Neural progenitor cell (in vitro differentiated cells): ENCODE results near the gene CAV3. TPM values are rescaled to one million over a fixed set of nuclear protein-coding genes. Genes with fewer than 3 reads are reported as not detected.

ENCODE experiments used
- DNase-seq: peaks from one replicate; pipeline ENCODE4 v3.0.0-alpha.2; 2016; ENCODE audit warnings: low spot score
- H2AFZ ChIP-seq: fragments of 200-600 bp; sonication (generic); replicated peaks from 2 replicates; pipeline ENCODE4 v1.6.1; 2016; ENCODE audit warnings: antibody characterized with exemption
- H3F3A ChIP-seq: fragments of 200-600 bp; sonication (generic); 2 replicates; pipeline ENCODE4 v1.6.1; 2016; ENCODE audit warnings: antibody characterized with exemption, low read depth
- H3K27ac ChIP-seq: fragments of 200-600 bp; sonication (generic); 2 replicates; pipeline ENCODE4 v1.5.1; 2016; ENCODE audit warnings: mild to moderate bottlenecking
- H3K27me3 ChIP-seq: fragments of 200-600 bp; sonication (generic); 2 replicates; pipeline ENCODE4 v1.6.1; 2016; ENCODE audit warnings: mild to moderate bottlenecking, moderate library complexity
- H3K36me3 ChIP-seq: fragments of 200-600 bp; sonication (generic); 2 replicates; pipeline ENCODE4 v1.5.1; 2016
- H3K4me1 ChIP-seq: fragments of 200-600 bp; sonication (generic); 2 replicates; pipeline ENCODE4 v1.6.1; 2016; ENCODE audit warnings: mixed run types
- H3K4me2 ChIP-seq: fragments of 200-600 bp; sonication (generic); 2 replicates; pipeline ENCODE4 v1.6.1; 2016
- H3K4me3 ChIP-seq: fragments of 200-600 bp; sonication (generic); 2 replicates; pipeline ENCODE4 v1.5.1; 2016
- H3K79me2 ChIP-seq: fragments of 200-600 bp; sonication (generic); 2 replicates; pipeline ENCODE4 v1.6.1; 2016; ENCODE audit warnings: low read depth
- H3K9ac ChIP-seq: fragments of 200-600 bp; sonication (generic); 2 replicates; pipeline ENCODE4 v1.6.1; 2016
- H3K9me3 ChIP-seq: fragments of 200-600 bp; sonication (generic); 2 replicates; pipeline ENCODE4 v1.5.1; 2016; ENCODE audit warnings: low read depth
- H4K20me1 ChIP-seq: fragments of 200-600 bp; sonication (generic); 2 replicates; pipeline ENCODE4 v1.6.1; 2016; ENCODE audit warnings: low read depth
- H3K27ac Mint-ChIP-seq: 3 replicates; pipeline ENCODE4 v1.8.0; 2021; ENCODE audit warnings: mixed read lengths
- H3K27me3 Mint-ChIP-seq: 2 replicates; pipeline ENCODE4 v1.8.0; 2022; ENCODE audit warnings: low read depth, mild to moderate bottlenecking, inconsistent platforms, moderate library complexity, mixed read lengths; ENCODE audit not compliant: insufficient read depth
- H3K36me3 Mint-ChIP-seq: 3 replicates; pipeline ENCODE4 v1.8.0; 2021; ENCODE audit warnings: mixed read lengths
- H3K4me1 Mint-ChIP-seq: 3 replicates; pipeline ENCODE4 v1.8.0; 2021; ENCODE audit warnings: mixed read lengths
- H3K4me3 Mint-ChIP-seq: 3 replicates; pipeline ENCODE4 v1.8.0; 2021; ENCODE audit warnings: mild to moderate bottlenecking, moderate library complexity, mixed read lengths
- H3K9me3 Mint-ChIP-seq: 3 replicates; pipeline ENCODE4 v1.8.0; 2020; ENCODE audit warnings: mixed read lengths
- EZH2 ChIP-seq: fragments of 200-600 bp; sonication (generic); IDR thresholded peaks from 2 replicates; pipeline ENCODE4 v1.6.1; 2017; ENCODE audit warnings: antibody characterized with exemption, mild to moderate bottlenecking, moderate library complexity
- EZH2phosphoT487 ChIP-seq: fragments of 200-600 bp; sonication (generic); IDR thresholded peaks from 2 replicates; pipeline ENCODE4 v1.6.1; 2017; ENCODE audit warnings: antibody characterized with exemption
- total RNA-seq: library from RNA; depleted of rRNA; stranded (reverse); fragments of >200 nt; gene quantifications from 2 replicates; pipeline ENCODE4 v1.2.3, GENCODE V29; 2015; ENCODE audit warnings: low replicate concordance
- TF ChIP-seq, protein P1 (sequence below): fragments of 200-600 bp; sonication (generic); IDR thresholded peaks from 2 replicates; pipeline ENCODE4 v1.5.1; 2017; ENCODE audit warnings: antibody characterized with exemption, mild to moderate bottlenecking

CAV3 gene
- total RNA-seq, 1 donor from 2014 or later, result not detected

DNA sequence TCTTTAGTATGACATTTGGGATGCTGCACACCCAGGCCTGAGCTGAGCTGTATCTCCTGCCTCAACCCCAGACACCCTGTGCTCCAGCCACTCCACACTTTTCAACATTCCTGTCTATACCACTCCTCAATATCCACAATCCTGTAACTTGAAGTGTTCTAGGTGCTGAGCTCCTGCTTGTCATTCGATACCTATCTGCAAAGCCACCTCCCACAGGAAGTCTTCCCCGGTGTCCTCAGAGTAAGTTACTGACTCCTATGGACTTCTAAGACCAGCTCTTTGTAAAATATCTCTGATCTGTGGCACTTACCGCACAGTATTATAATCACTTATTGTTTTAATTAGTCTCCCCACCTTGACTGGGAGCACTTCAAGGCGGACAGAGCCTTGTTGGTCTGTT, 1.2 kb upstream of the CAV3 start:
- no peak overlapping the region for H3K27ac Mint-ChIP-seq
- no peak overlapping the region for H3K9ac ChIP-seq
- H3K79me2 ChIP-seq, result no peaks in the 10 kb centered on the region
- H3K4me3 Mint-ChIP-seq, result no peak overlapping the region
- no peaks in the 10 kb centered on the region for H3K36me3 ChIP-seq
- peaks cover 13% of the 10 kb centered on the region for H3K4me1 Mint-ChIP-seq
- H3K27me3 ChIP-seq, result no peaks in the 10 kb centered on the region
- no peaks in the 10 kb centered on the region for H3K36me3 Mint-ChIP-seq
- peaks cover 7% of the 10 kb centered on the region for H3K27me3 Mint-ChIP-seq
- DNase-seq, result no peak
- H3K27ac ChIP-seq, result no peak overlapping the region
- H3K4me1 ChIP-seq, result no peaks in the 10 kb centered on the region
- no peak overlapping the region for H2AFZ ChIP-seq
- no peaks in the 10 kb centered on the region for H4K20me1 ChIP-seq
- peaks cover 2% of the 10 kb centered on the region for H3K9me3 Mint-ChIP-seq
- no peak overlapping the region for H3K4me3 ChIP-seq
- TF ChIP-seq EZH2phosphoT487 (no peak), EZH2 (no peak)
- TF ChIP-seq, protein P1, sequence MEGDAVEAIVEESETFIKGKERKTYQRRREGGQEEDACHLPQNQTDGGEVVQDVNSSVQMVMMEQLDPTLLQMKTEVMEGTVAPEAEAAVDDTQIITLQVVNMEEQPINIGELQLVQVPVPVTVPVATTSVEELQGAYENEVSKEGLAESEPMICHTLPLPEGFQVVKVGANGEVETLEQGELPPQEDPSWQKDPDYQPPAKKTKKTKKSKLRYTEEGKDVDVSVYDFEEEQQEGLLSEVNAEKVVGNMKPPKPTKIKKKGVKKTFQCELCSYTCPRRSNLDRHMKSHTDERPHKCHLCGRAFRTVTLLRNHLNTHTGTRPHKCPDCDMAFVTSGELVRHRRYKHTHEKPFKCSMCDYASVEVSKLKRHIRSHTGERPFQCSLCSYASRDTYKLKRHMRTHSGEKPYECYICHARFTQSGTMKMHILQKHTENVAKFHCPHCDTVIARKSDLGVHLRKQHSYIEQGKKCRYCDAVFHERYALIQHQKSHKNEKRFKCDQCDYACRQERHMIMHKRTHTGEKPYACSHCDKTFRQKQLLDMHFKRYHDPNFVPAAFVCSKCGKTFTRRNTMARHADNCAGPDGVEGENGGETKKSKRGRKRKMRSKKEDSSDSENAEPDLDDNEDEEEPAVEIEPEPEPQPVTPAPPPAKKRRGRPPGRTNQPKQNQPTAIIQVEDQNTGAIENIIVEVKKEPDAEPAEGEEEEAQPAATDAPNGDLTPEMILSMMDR, result no peak
- no peaks in the 10 kb centered on the region for H3F3A ChIP-seq
- no peaks in the 10 kb centered on the region for H3K9me3 ChIP-seq
- H3K4me2 ChIP-seq, result no peak overlapping the region

DNA sequence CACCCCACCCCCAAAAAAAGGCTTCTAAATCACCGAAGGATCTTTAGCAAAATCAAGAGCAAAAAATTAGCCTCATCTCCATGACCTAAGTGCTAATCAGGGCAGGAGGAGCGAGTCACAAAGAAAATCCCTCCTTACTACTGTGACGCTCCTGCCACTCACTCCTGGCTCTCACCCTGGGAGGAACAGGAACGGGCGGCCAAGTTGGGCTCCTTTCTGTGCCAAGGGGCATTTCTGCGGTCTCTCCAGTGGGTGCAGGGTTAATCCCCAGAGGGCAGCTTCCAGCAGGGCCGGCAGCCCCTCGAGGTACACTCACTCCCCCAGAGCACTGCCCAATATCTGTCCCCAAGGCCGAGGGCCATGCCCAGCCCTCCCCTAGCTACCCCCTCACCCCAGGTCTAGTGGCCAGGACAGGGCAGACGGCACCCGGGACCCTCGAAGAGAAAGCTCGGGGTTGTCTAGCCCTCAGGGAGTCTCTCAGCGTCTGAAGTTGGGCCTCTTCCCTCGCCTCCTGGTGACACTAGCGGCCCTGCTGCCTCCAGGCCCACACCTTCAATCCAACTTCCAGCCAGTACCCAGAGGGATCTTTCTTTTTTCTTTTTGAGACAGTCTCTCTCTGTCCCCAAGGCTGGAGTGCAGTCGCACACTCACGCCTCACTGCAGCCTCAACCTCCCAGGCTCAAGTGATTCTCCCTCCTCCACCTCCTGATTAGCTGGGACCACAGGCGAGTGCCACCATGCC, 706 bp downstream of the CAV3 start:
- Histone ChIP-seq H2AFZ (no peak overlapping the region), H3K4me3 (no peak overlapping the region), H3F3A (no peaks in the 10 kb centered on the region), H3K9me3 (no peaks in the 10 kb centered on the region), H3K36me3 (no peaks in the 10 kb centered on the region), H3K4me1 (no peaks in the 10 kb centered on the region), H4K20me1 (no peaks in the 10 kb centered on the region), H3K79me2 (no peaks in the 10 kb centered on the region), H3K9ac (no peak overlapping the region), H3K27me3 (no peaks in the 10 kb centered on the region), H3K27ac (no peak overlapping the region), H3K4me2 (no peak overlapping the region)
- Mint-ChIP-seq H3K4me1 (peaks cover 11% of the 10 kb centered on the region), H3K9me3 (no peaks in the 10 kb centered on the region), H3K4me3 (no peak overlapping the region), H3K27me3 (peaks cover 7% of the 10 kb centered on the region), H3K36me3 (no peaks in the 10 kb centered on the region), H3K27ac (peak overlapping the region; percentile 40)
- TF ChIP-seq, protein P1, result no peak
- no peak for TF ChIP-seq EZH2
- no peak for TF ChIP-seq EZH2phosphoT487
- no peak for DNase-seq

DNA sequence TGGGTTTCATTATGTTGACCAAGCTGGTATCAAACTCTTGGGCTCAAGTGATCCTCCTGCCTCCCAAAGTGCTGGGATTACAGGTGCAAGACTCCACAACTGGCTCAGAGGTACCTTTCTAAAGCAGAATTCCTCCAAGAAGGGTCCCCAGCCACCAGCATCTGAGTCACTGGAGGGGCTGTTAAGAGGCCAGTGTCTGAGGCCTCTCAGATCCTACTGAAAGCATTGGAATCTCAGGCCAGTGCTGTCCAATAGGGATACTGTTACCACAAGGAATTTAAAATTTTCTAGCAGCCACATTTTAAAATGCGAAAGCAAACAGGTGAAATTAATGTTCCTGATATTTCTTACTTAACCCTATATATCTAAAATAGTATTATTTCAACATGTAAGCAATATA, 1.3 kb downstream of the CAV3 start:
- Histone ChIP-seq H3K27me3 (no peaks in the 10 kb centered on the region), H3K36me3 (no peaks in the 10 kb centered on the region), H3K4me2 (no peak overlapping the region), H3K4me1 (no peaks in the 10 kb centered on the region), H3K4me3 (no peak overlapping the region), H3K9me3 (no peaks in the 10 kb centered on the region), H3K79me2 (no peaks in the 10 kb centered on the region), H3K9ac (no peak overlapping the region), H3F3A (no peaks in the 10 kb centered on the region), H3K27ac (no peak overlapping the region), H4K20me1 (no peaks in the 10 kb centered on the region), H2AFZ (no peak overlapping the region)
- H3K4me3 Mint-ChIP-seq, result no peak overlapping the region
- peaks cover 11% of the 10 kb centered on the region for H3K4me1 Mint-ChIP-seq
- no peaks in the 10 kb centered on the region for H3K36me3 Mint-ChIP-seq
- no peak for TF ChIP-seq EZH2phosphoT487
- no peak for TF ChIP-seq EZH2
- no peak for DNase-seq
- H3K27me3 Mint-ChIP-seq, result peaks cover 7% of the 10 kb centered on the region
- no peaks in the 10 kb centered on the region for H3K9me3 Mint-ChIP-seq
- H3K27ac Mint-ChIP-seq, result no peak overlapping the region

DNA sequence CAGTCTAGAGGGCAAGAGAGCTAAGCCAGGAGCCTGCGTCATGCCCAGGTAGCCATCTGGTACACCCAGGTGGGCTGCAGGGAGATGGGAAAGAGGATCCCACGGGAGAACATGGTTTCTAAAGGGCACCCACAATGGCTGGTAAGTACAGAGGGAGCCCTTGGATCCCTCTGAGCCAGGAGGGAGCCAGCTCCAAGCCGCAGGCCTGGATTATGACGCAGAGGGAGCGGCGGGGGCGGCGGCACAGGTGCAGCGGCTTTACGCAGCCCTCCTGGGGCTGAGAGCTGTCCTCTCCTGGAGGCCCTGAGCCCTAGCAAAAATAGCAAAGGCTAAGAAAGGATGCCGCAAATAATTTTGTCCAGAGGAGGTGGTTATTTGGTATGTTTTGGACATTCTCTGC, 2.8 kb downstream of the CAV3 start:
- Histone ChIP-seq H2AFZ (no peak overlapping the region), H3K4me2 (no peak overlapping the region), H3K27me3 (no peaks in the 10 kb centered on the region), H3K9me3 (no peaks in the 10 kb centered on the region), H3K4me3 (no peak overlapping the region), H4K20me1 (no peaks in the 10 kb centered on the region), H3K36me3 (no peaks in the 10 kb centered on the region), H3K79me2 (no peaks in the 10 kb centered on the region), H3K4me1 (peaks cover 6% of the 10 kb centered on the region), H3K9ac (no peak overlapping the region), H3F3A (no peaks in the 10 kb centered on the region), H3K27ac (no peak overlapping the region)
- Mint-ChIP-seq H3K27me3 (peaks cover 7% of the 10 kb centered on the region), H3K36me3 (no peaks in the 10 kb centered on the region), H3K4me1 (peaks cover 20% of the 10 kb centered on the region), H3K4me3 (no peak overlapping the region), H3K9me3 (no peaks in the 10 kb centered on the region), H3K27ac (no peak overlapping the region)
- no peak for DNase-seq
- TF ChIP-seq, protein P1, result no peak
- TF ChIP-seq EZH2phosphoT487 (no peak), EZH2 (no peak)
